Fibroblast of peridontal ligament (primary cell): Measurements from ENCODE around the gene ARHGAP21.
"Not testable (repeated sequence)": the region's sequence is repeated elsewhere in the genome, so short reads cannot be mapped to it uniquely, and the experiment has no call there.

Source experiments
- DNase-seq: peaks from one replicate; pipeline ENCODE4 v3.0.0-alpha.2; 2010; ENCODE audit errors: extremely low read depth

Gene ARHGAP21

GRCh38 chr10:24685958-24686540 lies 37.6 kb downstream of the ARHGAP21 start:
- DNase-seq = peak; percentile 78

DNA sequence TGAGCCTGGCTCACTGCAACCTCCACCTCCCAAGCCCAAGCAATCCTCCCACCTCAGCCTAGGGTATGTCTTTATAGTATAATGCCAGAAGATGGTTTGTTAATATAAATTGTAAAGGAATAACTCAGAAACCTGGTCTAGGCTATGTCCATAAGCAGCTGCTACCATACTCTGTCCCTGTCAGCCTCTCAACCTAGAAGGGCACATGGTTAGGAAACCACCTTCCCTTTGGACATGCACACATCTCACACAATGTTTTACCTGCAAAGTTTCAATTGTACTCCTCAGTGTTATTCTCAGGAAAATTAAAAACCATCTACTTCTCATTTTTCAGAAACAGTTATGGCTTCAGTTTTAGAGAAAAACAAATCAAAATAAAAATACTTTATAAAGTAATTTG lies 40.1 kb downstream of the ARHGAP21 start:
- DNase-seq = no peak

DNA sequence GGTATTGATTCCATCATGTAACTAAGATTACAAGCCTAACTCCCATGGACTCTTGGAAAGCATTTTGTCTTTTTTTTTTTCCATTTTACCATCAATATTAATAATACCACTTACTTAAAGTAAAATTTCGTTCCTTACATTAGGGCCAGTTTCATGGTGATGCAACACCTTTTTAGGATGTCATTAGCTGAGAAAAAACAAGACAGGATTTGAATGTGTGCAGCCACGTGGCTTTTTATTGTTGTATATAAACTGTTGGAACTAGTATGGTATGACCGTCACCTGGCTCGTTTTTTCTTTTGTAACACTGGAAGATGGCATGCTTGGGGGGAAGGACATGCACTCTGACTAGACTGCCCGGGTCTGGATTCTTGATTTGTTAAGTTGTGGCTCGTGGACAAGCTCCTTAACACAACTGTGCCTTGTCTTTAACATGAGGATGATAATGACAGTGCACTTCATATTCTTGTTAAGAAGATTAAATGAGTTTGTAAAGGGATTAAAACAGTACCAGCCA lies 42.1 kb downstream of the ARHGAP21 start:
- DNase-seq = no peak

DNA sequence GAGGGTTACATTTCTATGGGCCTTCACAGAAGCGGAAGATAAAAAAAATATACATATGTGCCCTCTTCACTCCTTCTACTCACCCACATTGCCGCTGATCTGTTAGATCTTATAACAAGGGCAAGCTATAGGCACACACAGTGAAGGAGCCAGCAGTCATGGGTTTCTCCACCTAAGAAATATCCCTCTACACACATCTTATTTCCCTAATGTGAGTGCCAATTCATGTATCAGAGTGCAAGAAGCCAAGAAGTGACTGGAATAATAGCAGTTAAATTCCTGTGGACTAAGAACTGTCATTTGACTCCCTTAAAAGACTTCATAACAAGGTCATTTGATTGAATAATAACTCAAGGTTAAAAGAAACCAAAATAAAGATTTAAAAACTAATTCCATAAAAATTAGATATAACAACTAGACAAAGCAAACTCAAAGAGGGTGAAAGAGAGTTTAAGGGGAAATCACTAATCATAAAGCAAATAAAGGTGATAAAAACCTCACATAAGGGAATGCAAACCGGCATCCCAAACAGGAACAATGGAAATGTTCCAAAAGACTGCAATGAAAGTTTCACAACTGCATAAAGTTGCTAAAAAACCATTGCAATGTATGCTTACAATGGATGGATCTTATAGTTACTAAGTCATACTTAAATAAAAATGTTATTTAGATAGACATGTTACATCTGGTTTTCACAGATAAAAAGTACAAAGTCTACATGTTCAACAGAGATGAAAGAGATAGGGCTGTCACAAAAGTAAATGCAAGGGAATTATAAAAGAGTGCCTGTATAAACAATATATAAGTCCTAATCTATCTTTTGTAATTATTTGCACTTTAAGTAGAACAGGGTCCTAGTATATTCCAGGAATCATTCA lies 42.8 kb downstream of the ARHGAP21 start:
- peak; percentile 63 for DNase-seq

DNA sequence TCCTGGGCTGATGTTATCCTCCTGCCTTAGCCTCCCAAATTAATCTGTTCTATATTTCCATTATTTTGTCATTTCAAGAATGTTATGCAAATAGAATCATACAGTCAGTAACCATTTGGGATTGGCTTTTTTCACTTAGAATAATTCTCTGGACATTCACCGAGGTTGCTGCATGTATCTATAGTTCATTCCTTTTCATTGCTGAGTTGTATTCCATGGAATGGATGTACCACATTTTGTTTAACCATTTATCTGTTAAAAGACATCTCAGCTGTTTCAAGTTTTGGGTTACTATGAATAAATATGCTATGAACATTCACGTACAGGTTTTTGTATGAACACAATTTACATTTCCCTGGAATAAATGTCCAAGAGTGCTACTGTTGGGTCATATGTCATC lies 44.9 kb downstream of the ARHGAP21 start:
- no peak for DNase-seq

DNA sequence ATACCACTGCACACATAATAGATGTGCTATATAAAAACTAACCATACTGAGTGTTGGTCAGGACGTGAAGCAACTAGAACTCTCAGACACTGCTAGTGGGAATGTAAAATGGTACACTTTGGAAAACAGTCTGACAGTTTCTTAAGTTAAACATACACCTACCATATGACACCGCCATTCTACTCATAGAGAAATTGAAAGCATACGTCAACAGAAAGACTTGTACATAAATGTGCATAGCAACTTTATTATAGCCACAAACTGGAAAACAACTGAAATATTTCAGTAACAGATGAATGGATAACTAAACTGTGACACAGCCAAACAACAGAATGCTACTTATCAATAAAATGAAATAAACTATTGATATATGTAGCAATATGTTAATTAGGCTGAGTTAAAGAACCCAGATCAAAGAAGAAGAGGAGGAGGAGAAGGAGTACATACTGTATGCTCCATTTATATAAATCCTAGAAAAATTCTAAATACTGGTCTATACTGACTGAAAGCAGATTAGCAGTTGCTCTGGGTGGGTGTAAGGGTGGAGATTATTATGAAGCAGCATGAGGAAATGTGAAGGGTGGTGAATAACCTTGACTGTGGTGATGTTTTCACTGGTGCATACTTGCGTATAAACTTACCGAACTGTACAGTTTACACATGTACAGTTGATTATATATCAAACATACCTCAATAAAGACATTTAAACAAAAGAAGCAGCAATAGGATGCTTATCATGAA lies 48.6 kb downstream of the ARHGAP21 start:
- DNase-seq = no peak

DNA sequence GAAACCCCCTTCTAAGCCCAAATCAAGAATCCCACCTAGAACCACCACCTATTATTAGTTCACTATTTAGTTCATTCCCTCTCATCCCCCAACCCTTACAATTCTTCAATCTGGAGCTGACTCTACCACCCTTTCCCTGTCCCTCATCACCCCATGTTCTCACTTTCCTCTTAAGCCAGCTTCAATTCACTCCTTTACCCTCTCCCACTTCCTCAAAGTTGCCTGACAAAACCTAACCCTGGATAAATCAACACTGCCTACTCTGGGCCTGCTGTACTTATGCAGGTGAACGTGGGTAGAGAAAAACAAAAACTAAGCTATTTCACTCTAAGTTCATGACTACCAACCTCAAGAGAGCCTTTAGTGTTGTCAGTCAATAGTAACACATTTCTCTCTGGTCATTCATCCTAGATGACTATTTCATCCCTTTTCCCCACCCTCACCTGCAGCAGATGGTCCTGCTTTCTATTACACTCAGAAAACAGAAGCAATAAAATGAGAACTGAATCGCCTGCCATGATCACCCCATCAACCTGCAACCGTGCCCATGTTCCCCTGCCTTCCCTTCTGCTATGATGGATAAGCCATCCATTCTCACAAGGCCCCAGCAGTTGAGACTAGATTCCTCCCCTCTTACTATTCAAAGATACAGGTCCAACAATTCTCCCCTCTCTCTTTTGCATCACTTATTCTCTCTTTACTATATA lies 52.6 kb downstream of the ARHGAP21 start:
- DNase-seq = no peak

DNA sequence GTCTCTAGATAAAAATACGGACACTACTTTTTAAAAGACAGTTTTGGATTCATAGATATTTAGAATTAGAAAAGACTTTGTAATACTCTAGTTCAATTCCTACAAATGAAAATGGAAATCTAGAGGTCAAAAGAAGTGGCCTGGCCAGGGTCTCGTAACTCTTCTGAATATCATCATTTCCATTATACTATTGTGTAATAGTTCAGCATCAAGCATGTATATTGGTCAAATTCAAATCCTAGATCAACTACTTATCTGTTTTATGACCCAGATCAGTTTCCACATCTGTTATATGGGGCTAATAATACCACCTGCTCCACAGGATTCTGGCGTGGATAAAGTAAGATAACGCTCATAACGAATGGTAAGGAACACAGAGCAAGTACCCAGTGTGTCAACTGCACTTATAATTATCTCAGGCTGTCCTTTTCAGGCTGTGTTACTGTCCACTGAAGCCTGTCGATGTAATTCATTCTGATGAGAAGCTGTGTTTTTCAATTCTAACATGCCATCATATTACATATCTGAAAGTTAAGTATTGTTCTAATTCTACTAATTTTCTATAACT lies 54.3 kb downstream of the ARHGAP21 start:
- DNase-seq = no peak

DNA sequence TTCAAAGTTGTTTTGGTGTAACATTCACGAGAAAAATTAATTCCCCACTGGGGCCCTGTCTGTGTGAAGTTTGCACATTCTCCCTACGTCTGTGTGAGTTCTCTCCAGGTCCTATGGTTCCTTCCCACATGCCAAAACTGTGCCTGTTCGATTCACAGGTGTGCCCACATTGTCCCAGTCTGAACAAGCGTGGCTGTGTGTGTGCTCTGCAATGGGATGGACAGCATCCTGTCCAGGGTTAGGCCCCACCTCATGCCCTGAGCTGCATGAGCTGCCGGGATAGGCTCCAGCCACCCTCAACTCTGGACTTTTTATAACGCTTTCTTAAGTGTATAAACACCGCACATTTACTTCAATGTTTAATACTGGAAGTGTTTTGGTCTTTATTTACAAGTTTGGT lies 55.4 kb downstream of the ARHGAP21 start:
- DNase-seq = no peak

- no peak for DNase-seq
Measured at GRCh38 chr10:24664991-24665390, 58.7 kb downstream of the ARHGAP21 start.

GRCh38 chr10:24661376-24661775 lies 62.3 kb downstream of the ARHGAP21 start:
- no peak for DNase-seq

DNA sequence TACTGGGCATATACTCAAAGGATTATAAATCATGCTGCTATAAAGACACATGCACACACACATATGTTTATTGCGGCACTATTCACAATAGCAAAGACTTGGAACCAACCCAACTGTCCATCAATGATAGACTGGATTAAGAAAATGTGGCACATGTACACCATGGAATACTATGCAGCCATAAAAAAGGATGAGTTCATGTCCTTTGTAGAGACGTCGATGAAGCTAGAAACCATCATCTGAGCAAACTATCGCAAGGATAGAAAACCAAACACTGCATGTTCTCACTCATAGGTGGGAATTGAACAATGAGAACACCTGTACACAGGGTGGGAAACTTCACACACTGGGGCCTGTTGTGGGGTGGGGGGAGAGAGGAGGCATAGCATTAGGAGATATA lies 65.4 kb downstream of the ARHGAP21 start:
- DNase-seq = not testable (repeated sequence)

GRCh38 chr10:24656326-24656725 lies 67.4 kb downstream of the ARHGAP21 start:
- DNase-seq = not testable (repeated sequence)

GRCh38 chr10:24652381-24652957 lies 71.2 kb downstream of the ARHGAP21 start:
- DNase-seq = no peak

GRCh38 chr10:24651923-24652322 lies 71.8 kb downstream of the ARHGAP21 start:
- DNase-seq = no peak

- no peak for DNase-seq
Measured at GRCh38 chr10:24650669-24651391, 72.9 kb downstream of the ARHGAP21 start.

GRCh38 chr10:24645784-24646183 lies 77.9 kb downstream of the ARHGAP21 start:
- no peak for DNase-seq

DNA sequence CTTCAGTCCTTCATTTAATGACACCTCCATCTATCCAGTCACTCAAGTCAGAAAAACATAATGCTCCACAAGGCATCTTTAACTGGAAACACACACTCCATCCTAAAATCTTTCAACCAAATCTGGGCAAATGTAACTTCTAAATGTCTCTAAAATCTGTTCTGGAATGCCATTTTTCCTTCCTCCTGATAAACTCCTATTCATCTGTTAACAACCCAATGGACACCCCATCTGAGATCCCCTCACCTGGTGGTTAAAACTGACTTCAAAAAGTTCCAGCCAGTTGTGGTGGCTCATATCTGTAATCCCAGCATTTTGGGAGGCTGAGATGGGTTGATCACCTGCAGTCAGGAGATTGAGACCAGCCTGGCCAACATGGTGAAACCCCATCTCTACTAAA lies 78.7 kb downstream of the ARHGAP21 start:
- DNase-seq = no peak

- no peak for DNase-seq
Measured at GRCh38 chr10:24643679-24644209, 79.9 kb downstream of the ARHGAP21 start.
